ENCODE measurements around the gene PTPN2. TPM values are rescaled to one million over a fixed set of nuclear protein-coding genes. Genes with fewer than 3 reads are reported as not detected.

Gene PTPN2
- total and polyA plus RNA-seq, 2 experiments from 2014 or later, result 49.9 to 65.5 TPM

DNA sequence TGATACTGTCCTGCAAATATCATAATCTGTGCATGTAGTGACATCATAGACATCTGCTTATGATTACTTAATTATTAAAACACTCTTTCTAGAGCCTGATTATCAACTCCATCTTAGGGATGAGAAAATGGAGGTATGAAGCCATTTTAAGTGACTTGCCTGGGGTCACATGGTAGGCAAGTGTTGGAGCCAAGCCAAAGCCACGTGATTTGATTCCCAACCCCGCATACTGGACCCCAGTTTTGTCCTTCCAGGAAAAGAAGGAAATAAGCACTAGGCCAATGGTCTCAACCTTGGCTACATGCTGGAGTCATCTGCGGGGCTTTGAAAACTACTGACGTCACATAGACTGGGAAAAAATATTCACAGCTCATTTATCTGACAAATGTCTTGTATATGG, 44.2 kb upstream of the PTPN2 start:
- Mint-ChIP-seq H3K27me3 (ENCODE audit: insufficient read depth, low read depth, poor library complexity) (no peaks in the 10 kb centered on the region), H3K4me1 (peaks cover under 1% of the 10 kb centered on the region; the same call in 2 of the 3 replicates), H3K27ac (no peak overlapping the region), H3K4me3 (no peak overlapping the region), H3K36me3 (ENCODE audit: low read depth) (no peaks in the 10 kb centered on the region), H3K9me3 (no peaks in the 10 kb centered on the region)
- H3K4me2 ChIP-seq, result no peak overlapping the region
- no peaks in the 10 kb centered on the region; the same call in 1 of the 2 replicates for H3K9me2 ChIP-seq (ENCODE audit: insufficient read depth)
- H3K4me1 ChIP-seq (ENCODE audit: insufficient read depth), result no peaks in the 10 kb centered on the region
- ATAC-seq, result no peak
- no peaks in the 10 kb centered on the region for H3F3A ChIP-seq (replicated peaks; ENCODE audit: low read depth)
- H3K27ac ChIP-seq (ENCODE audit: low read depth), result no peak overlapping the region
- no peak for TF ChIP-seq NANOG (IDR thresholded peaks at IDR 0.05; ENCODE audit: borderline replicate concordance)
- TF ChIP-seq ETS1 (IDR thresholded peaks at IDR 0.05), result no peak
- no peak for TF ChIP-seq CREB1 (CRISPR knock-in tag; IDR thresholded peaks at IDR 0.05; ENCODE audit: low read depth)
- TF ChIP-seq POLR2AphosphoS5 (IDR thresholded peaks at IDR 0.05; ENCODE audit: low read depth), result no peak
- no peak for TF ChIP-seq STAT1 (IDR thresholded peaks at IDR 0.05; ENCODE audit: unreplicated experiment)
- TF ChIP-seq, protein P1, sequence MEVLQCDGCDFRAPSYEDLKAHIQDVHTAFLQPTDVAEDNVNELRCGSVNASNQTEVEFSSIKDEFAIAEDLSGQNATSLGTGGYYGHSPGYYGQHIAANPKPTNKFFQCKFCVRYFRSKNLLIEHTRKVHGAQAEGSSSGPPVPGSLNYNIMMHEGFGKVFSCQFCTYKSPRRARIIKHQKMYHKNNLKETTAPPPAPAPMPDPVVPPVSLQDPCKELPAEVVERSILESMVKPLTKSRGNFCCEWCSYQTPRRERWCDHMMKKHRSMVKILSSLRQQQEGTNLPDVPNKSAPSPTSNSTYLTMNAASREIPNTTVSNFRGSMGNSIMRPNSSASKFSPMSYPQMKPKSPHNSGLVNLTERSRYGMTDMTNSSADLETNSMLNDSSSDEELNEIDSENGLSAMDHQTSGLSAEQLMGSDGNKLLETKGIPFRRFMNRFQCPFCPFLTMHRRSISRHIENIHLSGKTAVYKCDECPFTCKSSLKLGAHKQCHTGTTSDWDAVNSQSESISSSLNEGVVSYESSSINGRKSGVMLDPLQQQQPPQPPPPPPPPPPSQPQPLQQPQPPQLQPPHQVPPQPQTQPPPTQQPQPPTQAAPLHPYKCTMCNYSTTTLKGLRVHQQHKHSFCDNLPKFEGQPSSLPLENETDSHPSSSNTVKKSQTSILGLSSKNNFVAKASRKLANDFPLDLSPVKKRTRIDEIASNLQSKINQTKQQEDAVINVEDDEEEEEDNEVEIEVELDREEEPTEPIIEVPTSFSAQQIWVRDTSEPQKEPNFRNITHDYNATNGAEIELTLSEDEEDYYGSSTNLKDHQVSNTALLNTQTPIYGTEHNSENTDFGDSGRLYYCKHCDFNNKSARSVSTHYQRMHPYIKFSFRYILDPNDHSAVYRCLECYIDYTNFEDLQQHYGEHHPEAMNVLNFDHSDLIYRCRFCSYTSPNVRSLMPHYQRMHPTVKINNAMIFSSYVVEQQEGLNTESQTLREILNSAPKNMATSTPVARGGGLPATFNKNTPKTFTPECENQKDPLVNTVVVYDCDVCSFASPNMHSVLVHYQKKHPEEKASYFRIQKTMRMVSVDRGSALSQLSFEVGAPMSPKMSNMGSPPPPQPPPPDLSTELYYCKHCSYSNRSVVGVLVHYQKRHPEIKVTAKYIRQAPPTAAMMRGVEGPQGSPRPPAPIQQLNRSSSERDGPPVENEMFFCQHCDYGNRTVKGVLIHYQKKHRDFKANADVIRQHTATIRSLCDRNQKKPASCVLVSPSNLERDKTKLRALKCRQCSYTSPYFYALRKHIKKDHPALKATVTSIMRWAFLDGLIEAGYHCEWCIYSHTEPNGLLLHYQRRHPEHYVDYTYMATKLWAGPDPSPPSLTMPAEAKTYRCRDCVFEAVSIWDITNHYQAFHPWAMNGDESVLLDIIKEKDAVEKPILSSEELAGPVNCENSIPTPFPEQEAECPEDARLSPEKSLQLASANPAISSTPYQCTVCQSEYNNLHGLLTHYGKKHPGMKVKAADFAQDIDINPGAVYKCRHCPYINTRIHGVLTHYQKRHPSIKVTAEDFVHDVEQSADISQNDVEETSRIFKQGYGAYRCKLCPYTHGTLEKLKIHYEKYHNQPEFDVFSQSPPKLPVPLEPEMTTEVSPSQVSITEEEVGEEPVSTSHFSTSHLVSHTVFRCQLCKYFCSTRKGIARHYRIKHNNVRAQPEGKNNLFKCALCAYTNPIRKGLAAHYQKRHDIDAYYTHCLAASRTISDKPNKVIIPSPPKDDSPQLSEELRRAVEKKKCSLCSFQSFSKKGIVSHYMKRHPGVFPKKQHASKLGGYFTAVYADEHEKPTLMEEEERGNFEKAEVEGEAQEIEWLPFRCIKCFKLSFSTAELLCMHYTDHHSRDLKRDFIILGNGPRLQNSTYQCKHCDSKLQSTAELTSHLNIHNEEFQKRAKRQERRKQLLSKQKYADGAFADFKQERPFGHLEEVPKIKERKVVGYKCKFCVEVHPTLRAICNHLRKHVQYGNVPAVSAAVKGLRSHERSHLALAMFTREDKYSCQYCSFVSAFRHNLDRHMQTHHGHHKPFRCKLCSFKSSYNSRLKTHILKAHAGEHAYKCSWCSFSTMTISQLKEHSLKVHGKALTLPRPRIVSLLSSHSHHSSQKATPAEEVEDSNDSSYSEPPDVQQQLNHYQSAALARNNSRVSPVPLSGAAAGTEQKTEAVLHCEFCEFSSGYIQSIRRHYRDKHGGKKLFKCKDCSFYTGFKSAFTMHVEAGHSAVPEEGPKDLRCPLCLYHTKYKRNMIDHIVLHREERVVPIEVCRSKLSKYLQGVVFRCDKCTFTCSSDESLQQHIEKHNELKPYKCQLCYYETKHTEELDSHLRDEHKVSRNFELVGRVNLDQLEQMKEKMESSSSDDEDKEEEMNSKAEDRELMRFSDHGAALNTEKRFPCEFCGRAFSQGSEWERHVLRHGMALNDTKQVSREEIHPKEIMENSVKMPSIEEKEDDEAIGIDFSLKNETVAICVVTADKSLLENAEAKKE (CRISPR knock-in tag; IDR thresholded peaks at IDR 0.05), result no peak
- TF ChIP-seq REST (IDR thresholded peaks at IDR 0.05; ENCODE audit: unreplicated experiment), result no peak
- H3K4me3 ChIP-seq, result no peak overlapping the region
- H2AFZ ChIP-seq, result no peak overlapping the region
- H4K20me1 ChIP-seq (replicated peaks; ENCODE audit: insufficient read depth), result no peaks in the 10 kb centered on the region
- no peaks in the 10 kb centered on the region for H3K79me2 ChIP-seq (replicated peaks; ENCODE audit: insufficient read depth)
- no peaks in the 10 kb centered on the region for H3K36me3 ChIP-seq (ENCODE audit: insufficient read depth)
- no peaks in the 10 kb centered on the region for H3K27me3 ChIP-seq (ENCODE audit: insufficient read depth)
- no peak for DNase-seq (ENCODE audit: low spot score)

All from GM23338 (cell line).